ENCODE results near the gene CCDC57.

DNA sequence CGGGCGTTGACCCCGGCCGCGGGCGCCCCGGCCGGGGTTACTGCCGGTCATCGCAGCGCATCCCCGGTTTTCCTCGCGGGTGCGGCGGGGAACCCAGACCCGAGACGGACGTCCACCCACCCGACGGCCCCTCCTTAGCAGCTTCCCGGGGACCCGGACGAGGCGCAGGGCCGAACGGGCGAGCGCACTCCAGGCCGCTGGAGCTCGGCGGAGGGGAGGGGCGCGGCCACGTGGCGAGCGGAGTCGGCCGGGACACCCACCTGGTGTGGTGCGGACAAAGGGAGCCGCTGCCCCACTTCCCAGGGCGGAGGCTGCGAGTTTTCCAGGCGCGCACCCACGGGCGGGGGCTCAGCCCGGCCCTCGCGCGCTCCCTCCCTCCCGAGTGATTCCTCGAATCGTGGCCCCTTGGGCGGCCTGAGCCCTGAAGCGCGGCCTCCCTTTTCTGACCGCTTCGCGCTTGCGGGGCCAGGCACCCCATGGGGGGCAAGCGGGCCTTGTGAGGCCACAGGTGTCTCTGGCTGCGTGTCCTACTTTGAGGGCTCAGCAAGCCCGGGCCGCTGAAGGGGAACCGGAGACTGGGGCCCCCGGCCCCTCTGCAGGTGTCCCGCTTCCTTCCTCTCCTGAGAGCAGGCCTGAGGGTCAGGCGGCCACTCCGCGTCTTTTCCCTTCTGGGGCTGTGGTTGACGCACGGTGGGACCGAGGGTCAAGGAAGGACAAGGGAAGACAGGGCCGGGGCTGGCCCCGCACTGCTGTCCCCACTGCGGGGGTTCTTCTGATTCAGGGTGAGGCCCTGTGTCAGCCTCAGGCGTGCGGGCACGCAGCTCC lies 113.5 kb downstream of the CCDC57 start:
- TF ChIP-seq, protein P1, sequence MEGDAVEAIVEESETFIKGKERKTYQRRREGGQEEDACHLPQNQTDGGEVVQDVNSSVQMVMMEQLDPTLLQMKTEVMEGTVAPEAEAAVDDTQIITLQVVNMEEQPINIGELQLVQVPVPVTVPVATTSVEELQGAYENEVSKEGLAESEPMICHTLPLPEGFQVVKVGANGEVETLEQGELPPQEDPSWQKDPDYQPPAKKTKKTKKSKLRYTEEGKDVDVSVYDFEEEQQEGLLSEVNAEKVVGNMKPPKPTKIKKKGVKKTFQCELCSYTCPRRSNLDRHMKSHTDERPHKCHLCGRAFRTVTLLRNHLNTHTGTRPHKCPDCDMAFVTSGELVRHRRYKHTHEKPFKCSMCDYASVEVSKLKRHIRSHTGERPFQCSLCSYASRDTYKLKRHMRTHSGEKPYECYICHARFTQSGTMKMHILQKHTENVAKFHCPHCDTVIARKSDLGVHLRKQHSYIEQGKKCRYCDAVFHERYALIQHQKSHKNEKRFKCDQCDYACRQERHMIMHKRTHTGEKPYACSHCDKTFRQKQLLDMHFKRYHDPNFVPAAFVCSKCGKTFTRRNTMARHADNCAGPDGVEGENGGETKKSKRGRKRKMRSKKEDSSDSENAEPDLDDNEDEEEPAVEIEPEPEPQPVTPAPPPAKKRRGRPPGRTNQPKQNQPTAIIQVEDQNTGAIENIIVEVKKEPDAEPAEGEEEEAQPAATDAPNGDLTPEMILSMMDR (IDR thresholded peaks at IDR 0.05) = peak in 2 of 6 experiments; percentile 2 to 4
- TF ChIP-seq POLR2A (IDR thresholded peaks at IDR 0.05) = no peak

Measured in esophagus squamous epithelium (tissue), 4 donors.